Activated naive CD4-positive, alpha-beta T cell treated with anti-CD3 and anti-CD28 coated beads, Interleukin-2, amount 50 U/mL, for 16 hours (primary cell): ENCODE data around the gene CHRM4.
"Not testable (repeated sequence)": the region's sequence is repeated elsewhere in the genome, so short reads cannot be mapped to it uniquely, and the experiment has no call there.

Experiments used
- DNase-seq: peaks from one replicate; pipeline ENCODE4 v3.0.0-alpha.2; 2020

CHRM4 gene

DNA sequence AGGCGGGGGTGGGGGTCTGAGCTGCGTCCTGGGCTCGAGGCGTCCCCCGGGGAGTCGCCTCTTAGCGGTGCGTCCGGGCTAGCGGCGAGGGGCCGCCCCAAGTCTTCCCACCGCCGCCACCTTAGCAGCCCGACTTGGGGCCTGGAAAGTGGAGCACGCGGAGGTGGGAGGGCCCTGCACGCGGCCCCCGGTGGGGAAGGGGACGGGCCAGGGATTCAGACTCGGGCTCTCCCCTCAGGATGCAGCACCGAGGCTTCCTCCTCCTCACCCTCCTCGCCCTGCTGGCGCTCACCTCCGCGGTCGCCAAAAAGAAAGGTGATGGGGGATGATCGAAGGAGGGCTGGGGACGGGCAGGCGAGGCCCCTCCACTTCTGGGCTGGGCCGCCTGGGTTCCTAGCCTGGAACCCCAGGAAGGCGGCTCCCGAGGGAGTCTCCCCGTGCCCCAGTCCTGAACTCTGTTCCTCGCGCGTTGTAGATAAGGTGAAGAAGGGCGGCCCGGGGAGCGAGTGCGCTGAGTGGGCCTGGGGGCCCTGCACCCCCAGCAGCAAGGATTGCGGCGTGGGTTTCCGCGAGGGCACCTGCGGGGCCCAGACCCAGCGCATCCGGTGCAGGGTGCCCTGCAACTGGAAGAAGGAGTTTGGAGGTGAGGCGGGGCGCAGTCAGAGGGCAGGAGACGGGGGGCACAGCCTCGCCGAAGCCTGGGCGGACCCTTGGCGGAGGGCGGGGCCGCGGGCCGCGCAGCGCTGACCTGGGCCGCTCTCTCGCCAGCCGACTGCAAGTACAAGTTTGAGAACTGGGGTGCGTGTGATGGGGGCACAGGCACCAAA lies 9.5 kb downstream of the CHRM4 start:
- no peak for DNase-seq

DNA sequence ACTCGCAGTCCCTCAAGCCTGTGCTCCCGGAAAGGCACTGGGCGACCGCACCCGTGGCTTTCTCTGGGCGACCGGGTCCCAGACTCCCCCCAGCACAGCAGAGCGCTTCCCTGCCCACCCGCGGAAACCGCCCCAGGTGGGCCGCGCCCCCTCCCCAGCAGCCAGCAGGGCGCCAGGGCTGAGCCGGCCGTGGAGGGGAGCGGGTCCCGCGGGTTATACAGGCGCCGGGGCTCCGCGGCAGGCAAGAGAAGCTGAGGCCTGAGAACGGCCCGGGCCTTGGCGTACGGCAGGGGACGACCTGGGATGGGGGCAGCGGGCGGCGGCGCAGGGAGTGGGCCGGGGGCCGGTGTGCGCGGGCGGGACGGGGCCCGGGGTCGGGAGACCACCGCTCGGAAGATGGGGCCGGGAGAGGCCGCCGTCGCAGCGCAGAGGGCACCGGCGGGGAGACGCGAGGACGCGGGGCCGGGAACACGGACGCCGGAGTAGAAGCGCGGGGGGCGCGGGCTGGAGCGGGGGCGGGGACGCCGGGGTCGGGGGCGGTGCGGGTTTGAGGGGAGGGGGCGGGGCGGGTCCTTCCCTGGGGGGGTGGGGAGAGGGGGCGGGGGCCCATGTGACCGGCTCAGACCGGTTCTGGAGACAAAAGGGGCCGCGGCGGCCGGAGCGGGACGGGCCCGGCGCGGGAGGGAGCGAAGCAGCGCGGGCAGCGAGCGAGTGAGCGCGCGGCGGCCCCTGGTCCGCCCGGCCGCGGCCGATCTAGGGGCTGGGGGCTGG lies 10.3 kb downstream of the CHRM4 start, which contains the start of gene MDK:
MDK (plus strand) TSS at position 622 of the 771 bp plus-strand sequence. CDS start 389 bp downstream, outside the sequence.
- DNase-seq, result no peak

DNA sequence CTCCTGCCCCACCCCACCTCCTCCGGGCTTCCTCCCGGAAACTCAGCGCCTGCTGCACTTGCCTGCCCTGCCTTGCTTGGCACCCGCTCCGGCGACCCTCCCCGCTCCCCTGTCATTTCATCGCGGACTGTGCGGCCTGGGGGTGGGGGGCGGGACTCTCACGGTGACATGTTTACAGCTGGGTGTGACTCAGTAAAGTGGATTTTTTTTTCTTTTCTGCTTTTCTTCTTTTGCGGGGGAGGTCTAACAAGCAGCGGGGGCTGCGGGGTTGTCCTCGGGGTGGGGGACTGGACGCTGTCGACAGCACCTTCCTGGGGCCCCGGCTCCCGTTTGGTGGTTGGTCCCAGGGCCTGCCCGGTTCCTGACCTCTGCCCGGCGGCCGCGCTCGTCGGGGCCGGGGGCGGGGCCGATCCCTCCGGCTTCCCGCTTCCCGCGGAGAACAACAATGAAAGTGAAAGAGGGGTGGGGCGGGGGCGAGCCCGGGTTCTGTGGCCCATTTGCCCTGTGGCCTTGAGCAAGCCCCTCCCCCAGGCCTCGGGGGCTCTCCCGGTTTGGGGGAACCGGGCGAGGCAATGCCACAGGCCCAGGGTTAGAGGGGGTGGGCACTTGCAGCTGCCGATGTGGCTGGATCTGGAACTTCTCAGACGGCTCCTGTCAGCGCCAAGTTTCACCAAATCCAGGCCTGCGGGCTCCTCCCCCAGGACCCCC lies 11.1 kb downstream of the CHRM4 start:
- peak; percentile 68 for DNase-seq

DNA sequence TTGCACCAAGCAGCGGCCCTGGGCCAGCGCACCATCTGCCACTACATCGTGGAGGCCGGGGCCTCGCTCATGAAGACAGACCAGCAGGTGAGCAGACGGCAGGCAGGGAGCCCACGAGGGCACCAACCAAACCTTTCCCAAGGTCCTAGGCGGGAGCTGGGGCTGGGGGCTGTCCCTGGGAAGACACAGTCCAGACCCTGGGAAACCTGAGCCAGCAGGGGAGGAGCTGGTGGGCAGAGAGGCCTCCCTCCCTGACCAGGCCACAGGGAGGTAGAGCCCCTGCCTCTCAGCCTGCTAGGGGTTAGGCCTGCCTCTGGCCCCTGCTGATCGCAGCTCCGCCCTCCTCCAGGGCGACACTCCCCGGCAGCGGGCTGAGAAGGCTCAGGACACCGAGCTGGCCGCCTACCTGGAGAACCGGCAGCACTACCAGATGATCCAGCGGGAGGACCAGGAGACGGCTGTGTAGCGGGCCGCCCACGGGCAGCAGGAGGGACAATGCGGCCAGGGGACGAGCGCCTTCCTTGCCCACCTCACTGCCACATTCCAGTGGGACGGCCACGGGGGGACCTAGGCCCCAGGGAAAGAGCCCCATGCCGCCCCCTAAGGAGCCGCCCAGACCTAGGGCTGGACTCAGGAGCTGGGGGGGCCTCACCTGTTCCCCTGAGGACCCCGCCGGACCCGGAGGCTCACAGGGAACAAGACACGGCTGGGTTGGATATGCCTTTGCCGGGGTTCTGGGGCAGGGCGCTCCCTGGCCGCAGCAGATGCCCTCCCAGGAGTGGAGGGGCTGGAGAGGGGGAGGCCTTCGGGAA lies 11.9 kb downstream of the CHRM4 start:
- not testable (repeated sequence) for DNase-seq

DNA sequence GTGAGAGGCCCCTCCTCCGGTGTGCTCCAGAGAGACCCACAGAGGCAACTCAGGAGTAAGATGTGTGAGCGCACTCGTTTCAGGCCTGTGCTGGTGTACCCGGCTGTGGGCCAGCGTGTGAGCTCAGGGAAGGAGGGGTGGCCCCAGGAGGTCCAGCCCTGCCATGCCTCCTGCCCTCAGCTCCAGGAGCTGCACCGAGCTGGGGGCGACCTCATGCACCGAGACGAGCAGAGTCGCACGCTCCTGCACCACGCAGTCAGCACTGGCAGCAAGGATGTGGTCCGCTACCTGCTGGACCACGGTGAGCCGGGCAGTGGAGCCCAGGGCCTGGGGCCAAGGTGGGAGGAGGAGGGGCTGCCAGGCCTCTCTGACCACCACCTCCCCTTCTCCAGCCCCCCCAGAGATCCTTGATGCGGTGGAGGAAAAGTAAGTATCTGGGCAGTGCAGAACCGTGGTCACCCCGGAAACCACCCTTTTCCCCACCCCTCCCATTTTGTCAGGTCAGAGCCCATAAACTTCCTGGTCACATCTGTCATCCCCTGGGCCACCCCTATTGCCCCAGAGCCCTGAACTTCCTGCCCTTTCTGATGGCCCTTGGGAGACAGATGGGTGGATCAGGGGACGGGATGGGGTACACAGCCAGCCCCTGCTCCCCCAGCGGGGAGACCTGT lies 12.6 kb downstream of the CHRM4 start:
- DNase-seq, result no peak

DNA sequence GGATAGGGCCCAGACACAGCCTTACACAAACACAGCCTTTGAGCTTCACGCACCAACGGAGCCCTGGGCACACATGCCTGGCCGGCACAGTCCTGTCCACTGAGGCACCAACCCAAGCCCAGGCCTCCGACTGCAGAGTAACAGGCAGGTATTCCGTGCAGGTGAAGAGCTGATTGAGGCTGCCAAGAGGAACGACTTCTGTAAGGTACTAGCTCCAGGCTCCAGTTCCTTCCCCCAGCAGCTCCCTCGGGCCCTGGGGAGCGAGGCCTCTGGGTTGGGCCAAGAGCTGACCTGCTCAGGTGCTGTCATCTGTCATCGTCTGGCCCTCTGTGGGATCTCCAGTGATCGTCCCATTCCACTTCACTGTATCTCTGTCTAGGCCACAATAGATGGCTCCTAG lies 13.3 kb downstream of the CHRM4 start:
- no peak for DNase-seq

DNA sequence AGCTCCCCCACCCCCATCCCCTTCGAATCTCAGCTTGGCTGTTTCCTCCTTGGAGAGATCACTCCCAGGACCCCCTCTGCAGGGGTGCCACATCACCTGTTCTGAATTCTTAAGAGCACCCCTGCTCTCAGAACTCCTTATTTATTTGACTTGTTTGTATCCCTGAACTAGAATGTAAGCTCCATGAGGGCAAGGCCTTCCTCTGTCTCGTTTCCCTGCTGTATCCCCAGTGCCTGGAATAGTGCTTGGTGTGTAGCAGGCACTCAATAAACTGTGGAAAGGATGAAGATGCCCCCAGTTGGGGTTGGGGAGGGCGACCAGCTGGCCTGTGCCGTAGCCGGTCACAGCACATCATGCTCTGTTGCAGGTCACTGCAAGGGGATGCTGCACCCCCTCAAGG lies 13.7 kb downstream of the CHRM4 start:
- no peak for DNase-seq

DNA sequence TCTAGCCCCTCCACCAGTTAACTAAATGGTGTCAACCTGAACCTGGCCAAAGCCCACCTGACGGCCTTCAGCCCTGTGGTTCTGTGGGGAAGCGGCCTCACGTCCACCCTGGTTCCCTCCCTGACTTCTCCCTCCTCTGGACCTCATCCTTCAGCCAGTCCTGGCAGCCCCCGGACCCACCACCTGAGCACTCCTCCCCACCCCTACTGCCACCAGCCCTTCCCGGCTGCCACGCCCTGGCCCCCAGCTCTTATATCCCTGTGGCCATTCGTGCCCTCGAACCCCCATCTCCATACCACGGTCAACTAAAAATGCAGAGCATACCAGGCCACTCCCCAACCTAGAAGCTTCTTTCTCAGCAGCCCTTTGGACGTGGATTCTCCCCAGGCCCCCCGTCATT lies 14.3 kb downstream of the CHRM4 start:
- no peak for DNase-seq

DNA sequence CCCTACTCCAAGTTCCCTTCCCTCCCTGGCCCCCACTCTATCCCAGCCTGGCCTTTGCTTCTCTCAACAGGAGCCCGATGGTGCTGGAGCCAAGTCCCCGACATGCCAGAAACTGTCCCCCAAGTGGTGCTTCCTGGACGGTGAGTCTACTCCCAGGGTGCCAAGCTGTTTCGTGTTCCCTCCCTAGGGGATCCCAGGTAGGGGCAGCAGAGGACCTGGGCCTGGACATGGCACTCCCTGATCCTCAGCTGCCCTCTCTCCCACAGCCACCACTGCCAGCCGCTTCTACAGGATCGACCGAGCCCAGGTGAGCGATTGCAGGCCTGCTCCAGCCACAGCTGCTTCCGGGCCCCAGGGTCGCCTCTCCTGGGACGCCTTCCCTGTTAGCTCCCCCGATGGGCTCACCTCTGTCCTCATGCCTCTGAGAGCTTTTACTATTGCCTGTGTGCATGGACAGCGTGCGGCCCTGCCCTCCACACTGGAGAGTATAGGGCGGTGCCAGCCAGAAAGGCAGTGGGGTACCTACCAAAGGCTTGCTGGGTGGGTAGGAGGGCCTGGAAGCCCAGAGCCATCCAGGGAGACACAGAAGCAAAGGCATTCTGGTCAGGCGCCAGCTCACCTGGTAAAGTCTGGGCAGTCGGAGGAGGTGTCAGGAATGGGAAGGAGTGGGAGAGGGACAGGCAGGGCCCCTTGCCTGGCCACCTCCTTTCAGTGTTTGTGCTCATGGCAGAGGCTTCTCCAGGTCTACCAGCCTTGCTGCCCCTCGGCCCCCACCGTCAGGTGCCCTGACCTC lies 15.1 kb downstream of the CHRM4 start:
- DNase-seq, result no peak

DNA sequence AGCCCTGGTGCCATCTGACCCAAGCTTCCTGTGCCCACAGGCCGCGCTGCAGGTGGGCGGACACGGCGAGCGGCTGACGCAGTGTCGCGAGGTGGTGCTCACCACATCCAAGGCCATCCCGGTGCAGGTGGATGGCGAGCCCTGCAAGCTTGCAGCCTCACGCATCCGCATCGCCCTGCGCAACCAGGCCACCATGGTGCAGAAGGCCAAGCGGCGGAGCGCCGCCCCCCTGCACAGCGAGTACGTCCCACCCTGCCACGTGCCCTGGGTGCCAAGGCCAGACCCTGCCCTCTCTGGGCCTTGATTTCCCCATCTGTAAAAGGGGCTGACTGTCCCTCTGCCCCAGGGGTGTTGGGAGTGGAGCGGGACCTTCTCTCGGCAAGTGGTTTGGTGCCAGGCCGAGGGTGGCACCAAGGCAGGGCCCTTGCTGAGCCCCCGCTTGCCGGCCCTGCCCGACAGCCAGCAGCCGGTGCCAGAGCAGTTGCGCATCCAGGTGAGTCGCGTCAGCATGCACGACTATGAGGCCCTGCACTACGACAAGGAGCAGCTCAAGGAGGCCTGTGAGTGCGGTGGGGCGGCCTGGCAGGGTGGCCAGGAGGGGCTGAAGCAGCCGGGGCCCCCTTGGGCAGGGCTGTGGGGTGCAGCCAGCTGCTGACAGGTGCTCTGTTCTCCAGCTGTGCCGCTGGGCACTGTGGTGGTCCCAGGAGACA lies 16.0 kb downstream of the CHRM4 start:
- DNase-seq, result no peak

DNA sequence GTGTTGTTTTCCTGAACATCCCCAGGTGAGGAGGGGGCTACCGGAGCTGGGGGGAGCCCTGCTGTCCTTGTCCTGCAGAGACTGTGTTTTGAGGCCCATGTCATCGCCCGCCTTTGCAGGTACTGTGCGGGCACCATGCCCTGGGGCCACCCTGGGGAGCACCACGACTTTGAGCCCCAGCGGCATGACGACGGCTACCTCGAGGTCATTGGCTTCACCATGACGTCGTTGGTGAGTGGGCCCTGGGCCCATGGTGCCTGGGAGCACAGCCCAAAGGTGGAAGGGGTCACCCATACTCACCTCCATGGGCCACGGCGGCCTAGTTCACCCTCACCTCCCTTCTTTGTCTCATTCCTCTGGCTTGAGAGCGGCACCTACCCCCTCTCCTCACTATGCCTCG lies 16.8 kb downstream of the CHRM4 start:
- DNase-seq, result no peak

DNA sequence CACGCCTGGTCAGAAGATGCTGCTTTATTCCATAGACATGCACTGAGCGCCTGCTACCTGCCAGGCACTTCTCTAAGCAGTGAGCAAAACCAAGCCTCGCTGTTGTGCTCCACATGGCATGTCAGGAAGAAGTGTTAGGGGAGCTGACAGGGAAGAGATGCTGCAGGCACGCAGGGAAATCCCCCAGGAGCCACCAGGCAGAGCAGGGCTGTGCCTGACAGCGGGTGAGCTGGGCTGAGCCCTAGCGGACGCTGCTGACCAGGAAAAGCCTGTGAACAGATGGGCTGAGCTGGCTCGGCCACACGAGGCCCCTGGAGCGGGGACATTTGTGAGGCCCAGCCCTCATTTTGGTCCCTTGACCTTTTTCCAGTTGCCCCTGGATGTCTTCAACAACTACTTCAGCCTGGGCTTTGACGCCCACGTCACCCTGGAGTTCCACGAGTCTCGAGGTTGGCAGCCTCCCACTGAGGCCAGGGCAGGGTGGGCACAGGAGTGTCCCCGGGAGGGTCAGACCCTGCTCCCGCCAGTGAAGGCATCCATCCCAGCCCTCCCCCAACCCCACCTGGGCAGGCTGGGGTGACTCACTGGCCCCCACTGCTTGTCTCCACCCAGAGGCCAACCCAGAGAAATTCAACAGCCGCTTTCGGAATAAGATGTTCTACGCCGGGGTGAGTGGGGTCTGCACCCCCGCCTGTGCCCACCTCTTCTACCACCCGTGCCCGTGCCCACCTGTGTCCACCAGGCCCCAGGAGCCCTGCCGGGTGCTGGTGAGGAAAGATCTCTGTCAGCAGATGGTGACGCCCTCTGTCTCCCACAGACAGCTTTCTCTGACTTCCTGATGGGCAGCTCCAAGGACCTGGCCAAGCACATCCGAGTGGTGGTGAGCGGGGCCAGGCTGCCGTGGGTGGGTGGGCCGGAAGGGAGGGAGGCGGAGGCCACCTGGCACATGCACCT lies 17.5 kb downstream of the CHRM4 start:
- DNase-seq, result no peak

DNA sequence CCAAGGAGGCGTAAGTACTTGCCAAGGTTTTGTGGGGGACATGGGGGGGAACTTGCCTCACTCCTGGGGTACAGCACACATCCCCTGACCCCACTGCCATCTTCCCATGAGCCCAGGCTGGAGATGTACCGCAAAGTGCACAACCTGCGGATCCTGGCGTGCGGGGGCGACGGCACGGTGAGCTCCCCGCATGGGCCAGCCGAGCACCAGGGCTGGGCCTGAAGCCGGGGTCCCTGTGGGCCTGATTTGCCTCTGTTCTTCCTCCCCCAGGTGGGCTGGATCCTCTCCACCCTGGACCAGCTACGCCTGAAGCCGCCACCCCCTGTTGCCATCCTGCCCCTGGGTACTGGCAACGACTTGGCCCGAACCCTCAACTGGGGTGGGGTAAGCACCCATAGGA lies 19.1 kb downstream of the CHRM4 start:
- DNase-seq, result not testable (repeated sequence)

DNA sequence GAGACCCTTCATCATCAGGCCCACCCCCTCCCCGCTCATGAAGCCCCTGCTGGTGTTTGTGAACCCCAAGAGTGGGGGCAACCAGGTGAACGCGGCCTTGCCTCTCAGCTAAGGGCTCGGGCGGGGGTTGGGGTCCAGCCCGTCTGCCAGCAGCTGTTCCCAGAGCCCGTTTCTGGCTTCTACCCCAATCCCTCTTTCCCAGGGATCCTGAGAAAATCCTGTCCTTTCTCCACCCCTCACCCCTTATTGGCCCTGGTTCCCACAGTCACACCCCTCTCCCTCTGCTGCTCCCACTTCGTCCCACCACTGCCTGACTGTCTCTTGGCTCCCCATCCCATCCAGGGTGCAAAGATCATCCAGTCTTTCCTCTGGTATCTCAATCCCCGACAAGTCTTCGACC lies 19.5 kb downstream of the CHRM4 start:
- no peak for DNase-seq

DNA sequence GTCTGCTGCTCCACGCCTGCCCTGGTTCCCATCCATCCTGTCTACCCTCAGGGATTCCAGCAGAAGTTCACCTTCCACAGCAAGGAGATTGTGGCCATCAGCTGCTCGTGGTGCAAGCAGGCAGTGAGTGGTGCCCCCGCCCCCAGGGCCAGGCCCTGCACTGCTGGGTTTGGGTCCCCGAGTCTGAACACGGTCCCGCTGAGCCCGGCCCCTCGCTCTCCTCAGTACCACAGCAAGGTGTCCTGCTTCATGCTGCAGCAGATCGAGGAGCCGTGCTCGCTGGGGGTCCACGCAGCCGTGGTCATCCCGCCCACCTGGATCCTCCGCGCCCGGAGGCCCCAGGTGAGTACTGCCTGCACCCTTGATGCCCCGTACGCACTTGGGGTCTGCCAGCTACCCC lies 20.3 kb downstream of the CHRM4 start:
- DNase-seq, result not testable (repeated sequence)

DNA sequence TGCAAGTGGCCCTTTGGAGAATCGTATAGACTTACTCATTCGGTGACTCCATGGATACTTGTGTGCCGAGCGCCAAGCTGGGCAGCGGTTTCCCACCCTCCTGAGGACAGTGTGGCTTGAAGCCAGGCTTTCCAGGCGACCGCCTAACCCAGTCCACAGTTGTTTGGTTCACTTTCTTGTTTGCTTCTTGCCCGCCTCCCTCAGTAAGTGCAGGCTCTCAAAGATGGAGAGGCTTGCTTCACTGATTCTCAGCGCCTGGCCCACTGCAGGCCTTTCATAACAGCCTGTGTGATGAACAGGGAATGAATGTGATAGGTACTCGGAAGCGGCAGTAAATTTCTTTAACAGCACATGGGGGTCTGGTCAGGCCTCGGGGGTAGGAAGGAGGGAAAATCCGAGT lies 21.3 kb downstream of the CHRM4 start:
- no peak for DNase-seq

DNA sequence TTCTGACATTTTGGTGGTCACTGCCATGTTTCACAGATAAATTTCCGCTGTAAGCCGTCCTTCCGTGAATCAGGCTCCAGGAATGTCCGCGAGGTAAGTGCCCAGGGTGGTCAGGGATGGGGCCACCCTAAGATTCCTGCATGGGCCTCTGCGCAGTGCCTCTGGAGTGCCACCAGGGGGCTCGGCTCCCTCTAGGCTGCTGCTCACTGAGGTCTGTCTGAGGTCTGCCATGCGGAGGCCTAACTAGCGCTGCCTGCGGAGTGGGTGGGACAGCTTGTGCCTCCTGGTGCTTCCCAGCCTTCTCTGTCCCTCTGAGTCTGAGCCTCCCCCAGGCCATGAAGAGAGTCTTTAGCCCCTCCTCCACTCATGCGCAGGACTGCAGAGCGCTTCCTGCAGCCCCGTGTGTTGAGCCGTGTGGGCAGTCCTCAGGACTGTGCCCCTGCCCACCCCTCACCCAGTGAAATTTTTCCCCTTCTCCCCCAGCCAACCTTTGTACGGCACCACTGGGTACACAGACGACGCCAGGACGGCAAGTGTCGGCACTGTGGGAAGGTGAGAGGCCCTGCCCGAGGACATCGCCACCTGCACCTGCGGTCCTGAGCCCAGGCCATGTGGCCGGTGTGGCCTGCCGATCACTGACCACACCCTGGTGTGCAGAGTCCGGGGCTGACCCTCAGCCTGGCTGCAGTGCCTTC lies 22.0 kb downstream of the CHRM4 start:
- DNase-seq, result peak; percentile 65

DNA sequence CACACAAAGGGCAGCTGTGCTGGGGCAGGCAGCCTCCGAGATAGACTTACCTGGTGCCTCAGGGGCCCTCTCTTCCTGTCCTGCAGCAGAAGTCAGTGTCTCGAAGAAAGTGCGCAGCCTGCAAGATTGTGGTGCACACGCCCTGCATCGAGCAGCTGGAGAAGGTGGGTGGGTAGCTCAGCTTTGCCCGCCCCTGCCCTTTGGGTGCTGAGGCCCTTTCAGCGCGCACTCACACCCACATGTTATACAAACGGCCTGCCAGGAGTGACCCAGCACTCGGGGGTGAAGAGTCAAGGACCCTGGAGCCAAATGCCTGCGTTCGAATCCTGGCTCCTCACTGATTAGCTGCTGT lies 23.7 kb downstream of the CHRM4 start:
- DNase-seq, result no peak
